ENCODE measurements around the gene AGAP1. TPM values are rescaled to one million over a fixed set of nuclear protein-coding genes. Genes with fewer than 3 reads are reported as not detected.

Gene AGAP1
- total RNA-seq, 1 donor from 2014 or later, result 33.7 TPM

- Histone ChIP-seq H3K4me3 (ENCODE audit: low read depth, low read length) (no peak overlapping the region), H3K27me3 (ENCODE audit: control insufficient read depth, insufficient read depth, low read length) (no peaks in the 10 kb centered on the region), H3K36me3 (ENCODE audit: control insufficient read depth, insufficient read depth, low read length) (no peaks in the 10 kb centered on the region)
- no peak for TF ChIP-seq CTCF (IDR thresholded peaks at IDR 0.05; ENCODE audit: insufficient read depth, low read length, poor library complexity, severe bottlenecking)
- DNase-seq (ENCODE audit: low read depth), result no peak
Observed at GRCh38 chr2:235728800-235729556, 235.1 kb downstream of the AGAP1 start.

- TF ChIP-seq CTCF (IDR thresholded peaks at IDR 0.05; ENCODE audit: insufficient read depth, low read length, poor library complexity, severe bottlenecking), result no peak
- no peaks in the 10 kb centered on the region for H3K27me3 ChIP-seq (ENCODE audit: control insufficient read depth, insufficient read depth, low read length)
- DNase-seq (ENCODE audit: low read depth), result no peak
- no peak overlapping the region for H3K4me3 ChIP-seq (ENCODE audit: low read depth, low read length)
- no peaks in the 10 kb centered on the region for H3K36me3 ChIP-seq (ENCODE audit: control insufficient read depth, insufficient read depth, low read length)
Observed at GRCh38 chr2:235729557-235729947, 235.7 kb downstream of the AGAP1 start.

- H3K4me3 ChIP-seq (ENCODE audit: low read depth, low read length), result no peak overlapping the region
- no peaks in the 10 kb centered on the region for H3K27me3 ChIP-seq (ENCODE audit: control insufficient read depth, insufficient read depth, low read length)
- no peak for TF ChIP-seq CTCF (IDR thresholded peaks at IDR 0.05; ENCODE audit: insufficient read depth, low read length, poor library complexity, severe bottlenecking)
- no peaks in the 10 kb centered on the region for H3K36me3 ChIP-seq (ENCODE audit: control insufficient read depth, insufficient read depth, low read length)
- no peak for DNase-seq (ENCODE audit: low read depth)
Observed at GRCh38 chr2:235730115-235730514, 236.3 kb downstream of the AGAP1 start.

- H3K4me3 ChIP-seq (ENCODE audit: low read depth, low read length), result no peak overlapping the region
- H3K36me3 ChIP-seq (ENCODE audit: control insufficient read depth, insufficient read depth, low read length), result no peaks in the 10 kb centered on the region
- DNase-seq (ENCODE audit: low read depth), result no peak
- no peaks in the 10 kb centered on the region for H3K27me3 ChIP-seq (ENCODE audit: control insufficient read depth, insufficient read depth, low read length)
- TF ChIP-seq CTCF (IDR thresholded peaks at IDR 0.05; ENCODE audit: insufficient read depth, low read length, poor library complexity, severe bottlenecking), result no peak
Observed at GRCh38 chr2:235733761-235734160, 239.9 kb downstream of the AGAP1 start.

- Histone ChIP-seq H3K36me3 (ENCODE audit: control insufficient read depth, insufficient read depth, low read length) (no peaks in the 10 kb centered on the region), H3K27me3 (ENCODE audit: control insufficient read depth, insufficient read depth, low read length) (no peaks in the 10 kb centered on the region), H3K4me3 (ENCODE audit: low read depth, low read length) (no peak overlapping the region)
- DNase-seq (ENCODE audit: low read depth), result no peak
- TF ChIP-seq CTCF (IDR thresholded peaks at IDR 0.05; ENCODE audit: insufficient read depth, low read length, poor library complexity, severe bottlenecking), result no peak
Observed at GRCh38 chr2:235734168-235734567, 240.3 kb downstream of the AGAP1 start.

- no peak for TF ChIP-seq CTCF (IDR thresholded peaks at IDR 0.05; ENCODE audit: insufficient read depth, low read length, poor library complexity, severe bottlenecking)
- no peak overlapping the region for H3K4me3 ChIP-seq (ENCODE audit: low read depth, low read length)
- H3K36me3 ChIP-seq (ENCODE audit: control insufficient read depth, insufficient read depth, low read length), result no peaks in the 10 kb centered on the region
- no peaks in the 10 kb centered on the region for H3K27me3 ChIP-seq (ENCODE audit: control insufficient read depth, insufficient read depth, low read length)
- DNase-seq (ENCODE audit: low read depth), result no peak
Observed at GRCh38 chr2:235734688-235735231, 240.9 kb downstream of the AGAP1 start.
